Anterior cingulate cortex (tissue), 58 donors: ENCODE results near the gene SMG5.
"Not testable (repeated sequence)": the region's sequence is repeated elsewhere in the genome, so short reads cannot be mapped to it uniquely, and the experiment has no call there.

Source experiments
- DNase-seq, 58 donors: peaks; one replicate each; lab custom pipeline; 2025; lab: John Stamatoyannopoulos, UW

Gene SMG5

DNA sequence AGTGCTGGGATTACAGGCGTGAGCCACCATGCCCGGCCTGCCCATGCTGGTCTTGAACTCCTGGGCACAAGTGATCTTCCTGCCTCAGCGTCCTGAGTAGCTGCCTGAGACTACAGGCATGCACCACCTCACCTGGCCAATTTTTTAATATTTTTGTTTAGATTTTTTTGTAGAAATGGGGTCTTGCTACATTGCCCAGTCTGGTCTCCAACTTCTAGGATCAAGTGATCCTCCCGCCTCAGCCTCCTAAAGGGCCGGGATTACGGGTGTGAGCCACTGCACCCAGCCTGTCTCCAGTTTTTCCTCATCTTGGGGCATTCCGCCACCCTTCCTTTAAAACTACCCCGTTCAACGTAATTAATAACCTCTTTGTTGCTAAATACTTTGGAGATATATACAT is 62.4 kb downstream of the SMG5 start:
- DNase-seq, result no peak

DNA sequence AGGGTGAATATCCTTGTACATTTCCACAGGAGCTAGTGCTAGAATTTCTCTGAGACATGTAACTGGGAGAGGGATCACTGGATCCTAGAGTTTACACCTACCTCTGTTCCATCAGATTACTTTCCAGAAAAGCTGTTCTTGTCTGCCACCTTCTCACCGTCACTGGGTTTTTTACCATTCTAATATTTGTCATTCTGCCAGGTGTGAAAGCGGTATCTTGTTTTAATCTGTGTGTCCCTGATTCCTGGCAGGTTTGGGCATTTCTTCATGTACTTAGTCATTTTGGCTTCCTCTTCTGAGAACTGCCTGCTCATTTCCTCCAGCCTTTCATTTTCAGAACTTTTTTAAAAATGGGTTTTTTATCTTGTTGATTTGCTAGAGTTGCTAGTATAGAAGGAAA is 64.8 kb downstream of the SMG5 start:
- DNase-seq, result no peak

DNA sequence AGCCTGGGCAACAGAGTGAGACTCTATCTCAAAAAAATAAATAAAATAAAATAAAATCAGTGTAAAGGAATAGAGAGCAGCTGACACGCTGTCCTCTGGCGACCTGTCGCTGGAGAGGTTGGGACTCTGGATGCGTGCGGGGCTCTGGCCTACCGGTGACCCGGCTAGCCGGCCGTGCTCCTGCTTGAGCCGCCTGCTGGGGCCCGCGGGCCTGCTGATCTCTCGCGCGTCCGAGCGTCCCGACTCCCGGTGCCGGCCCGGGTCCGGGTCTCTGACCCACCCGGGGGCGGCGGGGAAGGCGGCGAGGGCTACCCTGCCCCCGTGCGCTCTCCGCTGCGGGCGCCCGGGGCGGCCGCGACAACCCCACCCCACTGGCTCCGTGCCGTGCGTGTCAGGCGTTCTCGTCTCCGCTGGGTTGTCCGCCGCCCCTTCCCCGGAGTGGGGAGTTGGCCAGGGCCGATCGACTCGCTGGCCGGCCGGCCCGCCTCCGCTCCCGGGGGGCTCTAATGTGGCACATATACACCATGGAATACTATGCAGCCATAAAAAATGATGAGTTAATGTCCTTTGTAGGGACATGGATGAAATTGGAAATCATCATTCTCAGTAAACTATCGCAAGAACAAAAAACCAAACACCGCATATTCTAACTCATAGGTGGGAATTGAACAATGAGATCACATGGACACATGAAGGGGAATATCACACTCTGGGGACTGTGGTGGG is 66.1 kb downstream of the SMG5 start:
- DNase-seq, result not testable (repeated sequence)

DNA sequence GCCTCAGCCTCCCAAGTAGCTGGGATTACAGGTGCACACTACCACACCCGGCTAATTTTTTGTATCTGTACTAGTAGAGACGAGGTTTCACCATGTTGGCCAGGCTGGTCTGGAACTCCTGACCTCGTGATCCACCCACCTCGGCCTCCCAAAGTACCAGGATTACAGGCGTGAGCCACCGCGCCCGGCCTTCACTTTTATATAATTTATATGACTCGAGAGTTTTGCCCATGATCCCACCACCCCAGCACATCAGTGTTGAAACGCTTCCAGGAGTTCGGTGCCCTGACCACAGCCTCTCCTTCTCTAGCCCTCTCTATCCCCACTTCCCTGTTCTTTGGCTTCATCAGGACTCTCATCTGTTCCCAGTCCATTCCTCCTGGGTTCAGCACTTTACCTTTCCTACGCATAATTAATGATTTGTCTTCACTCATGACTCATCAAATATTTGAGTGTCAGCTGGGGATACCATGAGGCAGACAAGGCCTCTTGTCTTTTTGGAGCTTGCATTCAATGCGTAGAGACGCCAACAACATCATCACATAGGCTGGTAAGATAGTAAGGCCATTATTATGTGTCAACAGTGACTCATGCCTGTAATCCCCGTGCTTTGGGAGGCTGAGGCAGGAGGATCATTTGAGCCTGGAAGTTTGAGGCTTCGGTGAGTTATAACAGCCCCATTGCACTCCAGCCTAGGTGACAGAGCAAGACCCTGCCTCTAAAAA is 68.4 kb downstream of the SMG5 start:
- DNase-seq, result peak in 1 of 58 donors; percentile 23

DNA sequence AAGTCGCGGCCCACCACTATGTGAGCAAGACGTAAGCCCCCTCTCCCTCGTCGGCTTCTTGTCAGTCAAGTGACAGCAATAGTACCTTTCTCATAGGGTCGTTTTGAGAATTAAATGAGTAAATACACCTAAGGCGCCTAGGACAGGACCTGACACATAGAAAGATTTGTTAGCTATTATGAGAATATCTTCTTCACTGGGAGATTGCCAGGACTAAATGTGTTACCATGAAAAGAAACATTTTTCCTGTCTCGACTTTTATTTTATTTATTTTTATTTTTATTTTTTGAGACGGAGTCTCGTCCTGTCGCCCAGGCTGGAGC is 69.0 kb downstream of the SMG5 start:
- DNase-seq, result no peak

DNA sequence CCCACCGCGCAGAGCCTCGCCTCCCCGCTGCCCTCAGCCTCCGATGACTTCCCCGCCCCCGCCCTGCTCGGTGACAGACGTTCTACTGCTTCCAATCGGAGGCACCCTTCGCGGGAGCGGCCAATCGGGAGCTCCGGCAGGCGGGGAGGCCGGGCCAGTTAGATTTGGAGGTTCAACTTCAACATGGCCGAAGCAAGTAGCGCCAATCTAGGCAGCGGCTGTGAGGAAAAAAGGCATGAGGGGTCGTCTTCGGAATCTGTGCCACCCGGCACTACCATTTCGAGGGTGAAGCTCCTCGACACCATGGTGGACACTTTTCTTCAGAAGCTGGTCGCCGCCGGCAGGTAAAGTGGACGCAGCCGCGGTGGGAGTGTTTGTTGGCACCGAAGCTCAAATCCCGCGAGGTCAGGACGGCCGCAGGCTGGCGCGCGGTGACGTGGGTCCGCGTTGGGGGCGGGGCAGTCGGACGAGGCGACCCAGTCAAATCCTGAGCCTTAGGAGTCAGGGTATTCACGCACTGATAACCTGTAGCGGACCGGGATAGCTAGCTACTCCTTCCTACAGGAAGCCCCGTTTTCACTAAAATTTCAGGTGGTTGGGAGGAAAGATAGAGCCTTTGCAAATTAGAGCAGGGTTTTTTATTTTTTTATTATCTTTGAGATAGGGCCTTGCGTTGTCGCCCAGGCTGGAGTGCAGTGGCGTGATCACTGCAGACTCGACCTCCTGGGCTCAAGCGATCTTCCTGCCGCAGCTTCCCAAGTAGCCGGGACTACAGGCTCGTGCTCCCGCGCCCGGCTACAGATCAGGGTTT is 69.6 kb downstream of the SMG5 start, which contains the start of gene PMF1:
Gene PMF1, plus strand, starts transcription at position 175 of the 811 bp plus-strand sequence. Its CDS starts 9 bp downstream, at position 184.
- peak; percentile 85 to 99 (median 96) for DNase-seq

DNA sequence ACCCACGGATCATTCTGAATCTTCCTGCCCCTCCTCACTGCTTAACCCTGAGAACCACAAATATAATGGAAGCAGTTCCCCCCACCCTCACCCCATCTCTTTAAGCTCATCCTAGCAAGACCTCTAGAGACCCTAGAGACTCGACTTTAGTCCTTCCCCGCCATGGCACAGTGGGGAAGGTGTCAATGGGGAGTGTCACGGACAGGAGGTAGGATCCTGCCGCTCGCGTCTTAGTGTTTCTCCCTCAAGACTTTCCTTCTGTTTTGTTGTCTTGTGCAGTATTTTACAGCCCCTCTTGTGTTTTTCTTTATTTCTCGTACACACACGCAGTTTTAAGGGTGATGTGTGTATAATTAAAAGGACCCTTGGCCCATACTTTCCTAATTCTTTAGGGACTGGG is 70.5 kb downstream of the SMG5 start:
- no peak for DNase-seq

DNA sequence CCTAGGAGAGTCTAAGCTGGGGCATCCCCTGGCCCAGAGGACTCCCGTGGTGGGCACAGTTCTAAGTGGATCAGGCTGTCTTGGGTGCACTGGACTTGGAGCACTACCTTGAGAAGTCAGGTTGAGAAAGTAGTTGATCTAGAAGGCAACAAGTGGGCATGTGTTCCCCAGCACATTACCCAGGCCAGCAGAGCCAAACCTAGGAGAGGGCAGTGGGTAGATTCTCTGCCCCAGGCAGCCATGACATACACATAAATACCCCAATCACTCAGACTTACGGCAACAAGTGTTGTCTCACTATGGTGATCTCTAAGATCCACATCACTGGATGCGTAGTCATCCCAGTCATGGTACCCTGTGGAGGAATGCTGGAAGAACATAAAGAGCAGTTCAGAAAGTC is 71.4 kb downstream of the SMG5 start:
- no peak for DNase-seq

DNA sequence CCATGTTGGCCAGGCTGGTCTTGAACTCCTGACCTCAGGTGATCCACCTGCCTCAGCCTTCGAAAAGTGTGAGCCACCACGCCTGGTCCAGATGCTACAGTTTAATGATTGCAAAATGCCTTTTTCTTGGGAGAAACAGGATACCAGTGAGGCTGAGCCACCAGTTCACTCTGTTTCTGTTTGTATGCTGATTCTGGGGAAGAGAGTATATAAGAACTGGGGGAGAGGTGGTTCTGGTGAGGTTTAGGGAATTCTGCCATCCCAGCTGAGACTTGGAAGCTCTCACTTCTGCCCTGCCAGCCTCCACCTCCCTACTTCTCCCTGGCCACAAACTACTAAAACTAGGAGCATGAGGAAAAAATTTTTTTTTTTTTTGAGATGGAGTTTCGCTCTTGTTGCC is 77.9 kb downstream of the SMG5 start:
- DNase-seq, result no peak

DNA sequence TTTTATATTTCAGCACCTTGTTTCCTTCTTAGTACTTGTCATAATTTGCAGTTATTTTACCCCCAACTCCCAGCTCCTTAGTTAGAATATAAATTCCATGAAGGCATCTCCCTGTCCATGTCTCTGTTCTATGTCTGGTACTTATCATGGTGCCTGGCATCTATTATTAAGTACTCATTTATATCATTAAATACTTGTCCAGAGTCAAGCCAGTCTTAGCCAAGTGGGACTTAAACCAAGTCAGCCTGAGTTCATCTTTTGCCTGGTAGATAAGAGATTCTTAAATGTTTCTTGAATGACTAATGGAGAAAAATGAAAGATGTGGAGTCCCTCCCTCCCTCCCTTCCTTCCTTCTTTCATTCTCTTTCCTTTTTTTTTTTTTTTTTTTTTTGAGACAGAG is 79.3 kb downstream of the SMG5 start:
- no peak for DNase-seq

DNA sequence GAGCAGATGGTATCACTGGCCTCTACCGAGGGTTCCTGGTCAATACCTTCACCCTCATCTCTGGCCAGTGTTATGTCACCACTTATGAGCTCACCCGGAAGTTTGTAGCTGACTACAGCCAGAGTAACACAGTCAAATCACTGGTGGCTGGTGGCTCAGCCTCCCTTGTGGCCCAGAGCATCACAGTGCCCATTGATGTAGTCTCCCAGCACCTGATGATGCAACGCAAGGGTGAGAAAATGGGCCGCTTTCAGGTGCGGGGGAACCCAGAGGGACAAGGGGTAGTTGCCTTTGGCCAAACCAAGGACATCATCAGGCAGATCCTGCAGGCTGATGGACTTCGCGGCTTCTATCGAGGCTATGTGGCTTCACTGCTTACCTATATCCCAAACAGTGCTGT is 82.6 kb downstream of the SMG5 start:
- no peak for DNase-seq
